ENCODE results near the gene PCDHGA1.
"Not testable (repeated sequence)": the region's sequence is repeated elsewhere in the genome, so short reads cannot be mapped to it uniquely, and the experiment has no call there.

The PCDHGA1 gene

DNA sequence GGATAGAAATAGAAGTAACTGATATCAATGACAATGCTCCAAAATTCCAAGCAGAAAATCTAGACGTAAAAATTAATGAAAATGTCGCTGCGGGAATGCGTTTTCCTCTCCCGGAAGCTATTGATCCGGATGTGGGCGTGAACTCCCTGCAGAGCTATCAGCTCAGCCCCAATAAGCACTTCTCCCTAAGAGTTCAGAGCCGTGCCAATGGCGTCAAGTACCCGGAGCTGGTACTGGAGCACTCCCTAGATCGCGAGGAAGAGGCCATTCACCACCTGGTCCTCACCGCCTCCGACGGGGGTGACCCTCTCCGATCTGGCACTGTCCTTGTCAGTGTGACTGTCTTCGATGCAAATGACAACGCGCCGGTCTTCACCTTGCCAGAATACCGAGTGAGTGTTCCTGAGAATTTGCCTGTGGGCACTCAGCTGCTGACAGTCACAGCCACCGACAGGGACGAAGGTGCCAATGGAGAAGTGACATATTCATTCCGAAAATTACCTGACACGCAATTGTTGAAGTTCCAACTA is 83.3 kb downstream of the PCDHGA1 start:
- DNase-seq: no peak

DNA sequence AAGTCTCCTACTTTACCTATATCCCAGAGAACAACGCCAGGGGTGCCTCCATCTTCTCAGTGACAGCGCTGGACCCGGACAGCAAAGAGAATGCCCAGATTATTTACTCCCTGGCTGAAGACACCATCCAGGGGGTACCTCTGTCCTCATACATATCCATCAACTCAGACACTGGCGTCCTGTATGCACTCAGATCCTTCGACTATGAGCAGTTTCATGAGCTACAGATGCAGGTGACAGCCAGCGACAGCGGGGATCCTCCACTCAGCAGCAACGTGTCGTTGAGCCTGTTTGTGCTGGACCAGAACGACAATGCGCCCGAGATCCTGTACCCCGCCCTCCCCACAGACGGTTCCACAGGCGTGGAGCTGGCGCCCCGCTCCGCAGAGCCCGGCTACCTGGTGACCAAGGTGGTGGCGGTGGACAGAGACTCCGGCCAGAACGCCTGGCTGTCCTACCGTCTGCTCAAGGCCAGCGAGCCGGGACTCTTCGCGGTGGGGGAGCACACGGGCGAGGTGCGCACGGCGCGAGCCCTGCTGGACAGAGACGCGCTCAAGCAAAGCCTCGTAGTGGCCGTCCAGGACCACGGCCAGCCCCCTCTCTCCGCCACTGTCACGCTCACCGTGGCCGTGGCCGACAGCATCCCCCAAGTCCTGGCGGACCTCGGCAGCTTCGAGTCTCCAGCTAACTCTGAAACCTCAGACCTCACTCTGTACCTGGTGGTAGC is 84.4 kb downstream of the PCDHGA1 start:
- DNase-seq: not testable (repeated sequence)

DNA sequence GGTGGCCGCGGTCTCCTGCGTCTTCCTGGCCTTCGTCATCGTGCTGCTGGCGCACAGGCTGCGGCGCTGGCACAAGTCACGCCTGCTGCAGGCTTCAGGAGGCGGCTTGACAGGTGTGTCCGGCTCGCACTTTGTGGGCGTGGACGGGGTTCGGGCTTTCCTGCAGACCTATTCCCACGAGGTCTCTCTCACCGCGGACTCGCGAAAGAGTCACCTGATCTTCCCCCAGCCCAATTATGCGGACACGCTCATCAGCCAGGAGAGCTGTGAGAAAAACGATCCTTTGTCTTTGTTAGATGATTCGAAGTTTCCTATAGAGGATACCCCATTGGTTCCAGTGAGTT is 84.9 kb downstream of the PCDHGA1 start:
- not testable (repeated sequence) for DNase-seq

DNA sequence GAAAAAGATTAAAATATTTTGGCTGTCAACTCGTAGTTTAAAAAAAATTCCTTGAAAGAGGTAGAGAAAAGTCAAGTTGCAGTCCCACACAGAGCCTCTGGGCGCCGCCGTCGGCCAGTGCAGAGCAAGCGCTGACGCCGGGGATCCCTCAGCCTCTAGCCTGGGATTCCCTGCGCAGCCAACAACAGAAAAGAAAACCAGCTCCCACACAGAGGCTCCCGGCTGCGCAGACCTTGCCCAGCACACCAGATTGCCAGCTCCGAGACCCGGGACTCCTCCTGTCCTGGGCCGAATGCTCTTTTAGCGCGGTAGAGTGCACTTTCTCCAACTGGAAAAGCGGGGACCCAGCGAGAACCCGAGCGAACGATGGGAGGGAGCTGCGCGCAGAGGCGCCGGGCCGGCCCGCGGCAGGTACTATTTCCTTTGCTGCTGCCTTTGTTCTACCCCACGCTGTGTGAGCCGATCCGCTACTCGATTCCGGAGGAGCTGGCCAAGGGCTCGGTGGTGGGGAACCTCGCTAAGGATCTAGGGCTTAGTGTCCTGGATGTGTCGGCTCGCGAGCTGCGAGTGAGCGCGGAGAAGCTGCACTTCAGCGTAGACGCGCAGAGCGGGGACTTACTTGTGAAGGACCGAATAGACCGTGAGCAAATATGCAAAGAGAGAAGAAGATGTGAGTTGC is 87.3 kb downstream of the PCDHGA1 start, which contains the start of gene PCDHGB7:
TSS of gene PCDHGB7 (plus strand) at position 184 of the 679 bp plus-strand sequence. CDS start at position 367, 183 bp downstream.
- DNase-seq: not testable (repeated sequence)

DNA sequence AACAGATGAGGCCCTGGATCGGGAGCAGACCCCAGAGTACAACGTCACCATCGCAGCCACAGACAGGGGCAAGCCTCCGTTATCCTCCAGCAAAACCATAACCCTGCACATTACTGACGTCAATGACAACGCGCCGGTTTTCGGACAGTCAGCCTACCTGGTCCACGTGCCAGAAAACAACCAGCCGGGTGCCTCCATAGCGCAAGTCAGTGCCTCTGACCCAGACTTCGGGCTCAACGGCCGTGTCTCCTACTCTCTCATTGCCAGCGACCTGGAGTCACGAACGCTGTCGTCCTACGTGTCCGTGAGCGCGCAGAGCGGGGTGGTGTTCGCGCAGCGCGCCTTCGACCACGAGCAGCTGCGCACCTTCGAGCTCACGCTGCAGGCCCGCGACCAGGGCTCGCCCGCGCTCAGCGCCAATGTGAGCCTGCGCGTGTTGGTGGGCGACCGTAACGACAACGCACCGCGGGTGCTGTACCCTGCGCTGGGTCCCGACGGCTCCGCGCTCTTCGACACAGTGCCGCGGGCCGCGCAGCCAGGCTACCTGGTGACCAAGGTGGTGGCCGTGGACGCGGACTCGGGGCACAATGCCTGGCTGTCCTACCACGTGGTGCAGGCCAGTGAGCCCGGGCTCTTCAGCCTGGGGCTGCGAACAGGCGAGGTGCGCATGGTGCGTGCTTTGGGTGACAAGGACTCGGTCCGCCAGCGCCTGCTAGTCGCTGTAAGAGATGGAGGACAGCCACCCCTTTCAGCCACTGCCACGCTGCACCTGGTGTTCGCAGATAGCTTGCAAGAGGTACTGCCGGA is 89.0 kb downstream of the PCDHGA1 start:
- no peak for DNase-seq

DNA sequence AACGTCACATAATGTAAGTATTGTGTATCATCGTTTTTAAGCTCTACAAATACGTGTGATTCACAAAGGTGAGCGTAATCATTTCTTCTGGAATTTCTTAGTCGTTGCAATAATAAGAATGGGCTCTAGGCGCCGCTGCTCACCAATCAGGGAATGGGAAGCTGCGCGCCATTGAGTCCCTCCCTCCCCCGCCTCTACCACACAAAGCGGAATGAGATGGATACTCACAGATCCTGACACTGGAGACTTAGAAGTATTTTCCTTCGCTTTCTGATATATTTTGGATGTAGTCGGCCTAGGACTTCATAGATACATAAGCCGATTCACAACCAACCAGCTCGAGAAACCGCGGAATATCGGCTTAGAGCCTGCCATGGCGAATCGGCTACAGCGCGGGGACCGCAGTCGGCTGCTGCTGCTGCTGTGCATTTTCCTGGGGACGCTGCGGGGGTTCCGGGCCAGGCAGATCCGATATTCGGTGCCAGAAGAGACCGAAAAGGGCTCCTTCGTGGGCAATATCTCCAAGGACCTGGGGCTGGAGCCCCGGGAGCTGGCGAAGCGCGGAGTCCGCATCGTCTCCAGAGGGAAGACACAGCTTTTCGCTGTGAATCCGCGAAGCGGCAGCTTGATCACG is 90.7 kb downstream of the PCDHGA1 start, which contains the start of gene PCDHGA11:
TSS of gene PCDHGA11 (plus strand) at position 197 of the 634 bp plus-strand sequence. CDS start at position 374, 177 bp downstream.
- no peak for DNase-seq

DNA sequence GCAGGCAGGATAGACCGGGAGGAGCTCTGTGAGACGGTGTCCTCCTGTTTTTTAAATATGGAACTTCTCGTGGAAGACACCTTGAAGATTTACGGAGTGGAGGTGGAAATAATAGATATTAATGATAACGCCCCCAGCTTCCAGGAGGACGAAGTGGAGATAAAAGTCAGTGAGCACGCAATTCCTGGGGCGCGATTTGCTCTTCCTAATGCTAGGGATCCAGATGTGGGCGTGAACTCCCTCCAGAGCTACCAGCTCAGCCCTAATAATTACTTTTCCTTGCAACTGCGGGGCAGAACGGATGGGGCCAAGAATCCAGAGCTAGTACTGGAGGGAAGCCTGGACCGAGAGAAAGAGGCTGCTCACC is 91.2 kb downstream of the PCDHGA1 start:
- DNase-seq: no peak

DNA sequence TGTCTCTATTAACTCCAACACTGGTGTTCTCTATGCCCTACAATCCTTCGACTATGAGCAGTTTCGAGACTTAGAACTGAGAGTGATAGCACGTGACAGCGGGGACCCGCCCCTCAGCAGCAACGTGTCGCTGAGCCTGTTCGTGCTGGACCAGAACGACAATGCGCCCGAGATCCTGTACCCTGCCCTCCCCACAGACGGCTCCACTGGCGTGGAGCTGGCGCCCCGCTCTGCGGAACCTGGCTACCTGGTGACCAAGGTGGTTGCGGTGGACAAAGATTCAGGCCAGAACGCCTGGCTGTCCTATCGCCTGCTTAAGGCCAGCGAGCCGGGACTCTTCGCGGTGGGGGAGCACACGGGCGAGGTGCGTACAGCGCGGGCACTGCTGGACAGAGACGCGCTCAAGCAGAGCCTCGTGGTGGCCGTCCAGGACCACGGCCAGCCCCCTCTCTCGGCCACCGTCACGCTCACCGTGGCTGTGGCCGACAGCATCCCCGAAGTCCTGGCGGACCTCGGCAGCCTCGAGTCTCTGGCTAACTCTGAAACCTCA is 92.5 kb downstream of the PCDHGA1 start:
- no peak for DNase-seq

DNA sequence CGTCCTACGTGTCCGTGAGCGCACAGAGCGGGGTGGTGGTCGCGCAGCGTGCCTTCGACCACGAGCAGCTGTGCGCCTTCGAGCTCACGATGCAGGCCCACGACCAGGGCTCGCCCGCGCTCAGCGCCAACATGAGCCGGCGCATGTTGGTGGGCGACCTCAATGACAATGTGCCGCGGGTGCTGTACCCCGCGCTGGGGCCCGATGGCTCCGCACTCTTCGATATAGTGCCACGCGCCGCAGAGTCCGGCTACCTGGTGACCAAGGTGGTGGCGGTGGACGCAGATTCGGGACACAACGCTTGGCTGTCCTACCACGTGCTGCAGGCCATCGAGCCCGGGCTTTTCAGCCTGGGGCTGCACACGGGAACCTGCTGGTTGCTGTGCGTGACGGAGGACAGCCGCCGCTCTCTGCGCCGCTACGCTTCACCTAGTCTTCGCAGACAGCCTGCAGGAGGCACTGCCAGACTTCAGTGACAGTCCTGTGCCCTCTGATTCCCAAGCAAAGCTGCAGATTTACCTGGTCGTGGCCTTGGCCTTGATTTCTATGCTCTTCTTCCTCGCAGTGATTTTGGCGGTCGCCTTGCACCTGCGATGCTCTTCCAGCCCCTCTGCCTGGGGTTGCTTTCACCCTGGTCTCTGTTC is 97.6 kb downstream of the PCDHGA1 start:
- no peak for DNase-seq

DNA sequence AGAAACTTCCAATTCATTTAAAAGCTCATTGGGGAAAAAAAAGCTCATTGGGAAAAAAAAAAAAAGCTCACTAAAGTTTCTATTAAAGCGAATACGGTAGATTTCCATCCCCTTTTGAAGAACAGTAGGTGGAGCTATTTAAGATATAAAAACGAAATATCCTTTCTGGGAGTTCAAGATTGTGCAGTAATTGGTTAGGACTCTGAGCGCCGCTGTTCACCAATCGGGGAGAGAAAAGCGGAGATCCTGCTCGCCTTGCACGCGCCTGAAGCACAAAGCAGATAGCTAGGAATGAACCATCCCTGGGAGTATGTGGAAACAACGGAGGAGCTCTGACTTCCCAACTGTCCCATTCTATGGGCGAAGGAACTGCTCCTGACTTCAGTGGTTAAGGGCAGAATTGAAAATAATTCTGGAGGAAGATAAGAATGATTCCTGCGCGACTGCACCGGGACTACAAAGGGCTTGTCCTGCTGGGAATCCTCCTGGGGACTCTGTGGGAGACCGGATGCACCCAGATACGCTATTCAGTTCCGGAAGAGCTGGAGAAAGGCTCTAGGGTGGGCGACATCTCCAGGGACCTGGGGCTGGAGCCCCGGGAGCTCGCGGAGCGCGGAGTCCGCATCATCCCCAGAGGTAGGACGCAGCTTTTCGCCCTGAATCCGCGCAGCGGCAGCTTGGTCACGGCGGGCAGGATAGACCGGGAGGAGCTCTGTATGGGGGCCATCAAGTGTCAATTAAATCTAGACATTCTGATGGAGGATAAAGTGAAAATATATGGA is 100.2 kb downstream of the PCDHGA1 start, which contains the start of gene PCDHGA12:
TSS of gene PCDHGA12 (plus strand) at position 176 of the 782 bp plus-strand sequence. CDS start at position 429, 253 bp downstream.
- no peak for DNase-seq

DNA sequence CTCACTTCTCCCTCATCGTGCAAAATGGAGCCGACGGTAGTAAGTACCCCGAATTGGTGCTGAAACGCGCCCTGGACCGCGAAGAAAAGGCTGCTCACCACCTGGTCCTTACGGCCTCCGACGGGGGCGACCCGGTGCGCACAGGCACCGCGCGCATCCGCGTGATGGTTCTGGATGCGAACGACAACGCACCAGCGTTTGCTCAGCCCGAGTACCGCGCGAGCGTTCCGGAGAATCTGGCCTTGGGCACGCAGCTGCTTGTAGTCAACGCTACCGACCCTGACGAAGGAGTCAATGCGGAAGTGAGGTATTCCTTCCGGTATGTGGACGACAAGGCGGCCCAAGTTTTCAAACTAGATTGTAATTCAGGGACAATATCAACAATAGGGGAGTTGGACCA is 101.0 kb downstream of the PCDHGA1 start:
- no peak for DNase-seq

DNA sequence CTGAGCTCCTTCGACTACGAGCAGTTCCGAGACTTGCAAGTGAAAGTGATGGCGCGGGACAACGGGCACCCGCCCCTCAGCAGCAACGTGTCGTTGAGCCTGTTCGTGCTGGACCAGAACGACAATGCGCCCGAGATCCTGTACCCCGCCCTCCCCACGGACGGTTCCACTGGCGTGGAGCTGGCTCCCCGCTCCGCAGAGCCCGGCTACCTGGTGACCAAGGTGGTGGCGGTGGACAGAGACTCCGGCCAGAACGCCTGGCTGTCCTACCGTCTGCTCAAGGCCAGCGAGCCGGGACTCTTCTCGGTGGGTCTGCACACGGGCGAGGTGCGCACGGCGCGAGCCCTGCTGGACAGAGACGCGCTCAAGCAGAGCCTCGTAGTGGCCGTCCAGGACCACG is 102.0 kb downstream of the PCDHGA1 start:
- DNase-seq: not testable (repeated sequence)

DNA sequence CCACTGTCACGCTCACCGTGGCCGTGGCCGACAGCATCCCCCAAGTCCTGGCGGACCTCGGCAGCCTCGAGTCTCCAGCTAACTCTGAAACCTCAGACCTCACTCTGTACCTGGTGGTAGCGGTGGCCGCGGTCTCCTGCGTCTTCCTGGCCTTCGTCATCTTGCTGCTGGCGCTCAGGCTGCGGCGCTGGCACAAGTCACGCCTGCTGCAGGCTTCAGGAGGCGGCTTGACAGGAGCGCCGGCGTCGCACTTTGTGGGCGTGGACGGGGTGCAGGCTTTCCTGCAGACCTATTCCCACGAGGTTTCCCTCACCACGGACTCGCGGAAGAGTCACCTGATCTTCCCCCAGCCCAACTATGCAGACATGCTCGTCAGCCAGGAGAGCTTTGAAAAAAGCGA is 102.4 kb downstream of the PCDHGA1 start:
- not testable (repeated sequence) for DNase-seq

DNA sequence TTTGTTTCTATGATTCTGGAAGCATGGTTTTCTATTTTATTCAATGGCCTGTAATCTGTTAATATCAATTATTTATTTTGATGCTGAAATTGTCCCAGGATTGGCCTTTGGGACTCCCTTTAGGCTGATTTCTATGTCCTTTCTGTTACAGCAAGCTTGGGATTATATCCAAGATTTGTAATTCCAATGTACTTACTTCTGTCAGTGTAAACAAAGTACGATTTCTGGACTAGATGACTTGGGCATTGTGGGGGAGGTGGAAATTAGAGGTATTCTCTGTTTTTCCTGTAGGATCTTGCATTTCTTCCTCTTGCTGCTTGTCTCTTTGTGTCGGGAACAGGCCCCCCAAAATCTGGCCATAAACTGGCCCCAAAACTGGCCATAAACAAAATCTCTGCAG is 103.7 kb downstream of the PCDHGA1 start:
- no peak for DNase-seq

DNA sequence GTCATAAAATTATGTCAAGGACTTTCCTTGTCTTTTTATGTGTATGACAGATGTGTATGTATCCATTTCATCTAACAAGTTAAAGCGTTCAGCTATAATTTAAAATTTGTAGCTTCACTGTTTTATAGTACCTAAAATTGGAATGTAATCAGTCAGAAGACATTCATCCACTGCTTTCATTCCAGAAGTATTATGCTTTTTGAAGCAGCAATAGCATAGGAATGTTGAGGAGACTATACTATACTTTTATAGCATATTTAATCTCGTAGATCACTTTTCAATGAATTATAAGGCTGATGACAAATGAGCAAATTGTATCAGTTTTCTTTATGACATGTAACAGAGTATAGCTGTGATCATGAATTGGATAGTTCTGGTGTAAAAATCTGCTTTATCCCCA is 106.9 kb downstream of the PCDHGA1 start:
- no peak for DNase-seq

DNA sequence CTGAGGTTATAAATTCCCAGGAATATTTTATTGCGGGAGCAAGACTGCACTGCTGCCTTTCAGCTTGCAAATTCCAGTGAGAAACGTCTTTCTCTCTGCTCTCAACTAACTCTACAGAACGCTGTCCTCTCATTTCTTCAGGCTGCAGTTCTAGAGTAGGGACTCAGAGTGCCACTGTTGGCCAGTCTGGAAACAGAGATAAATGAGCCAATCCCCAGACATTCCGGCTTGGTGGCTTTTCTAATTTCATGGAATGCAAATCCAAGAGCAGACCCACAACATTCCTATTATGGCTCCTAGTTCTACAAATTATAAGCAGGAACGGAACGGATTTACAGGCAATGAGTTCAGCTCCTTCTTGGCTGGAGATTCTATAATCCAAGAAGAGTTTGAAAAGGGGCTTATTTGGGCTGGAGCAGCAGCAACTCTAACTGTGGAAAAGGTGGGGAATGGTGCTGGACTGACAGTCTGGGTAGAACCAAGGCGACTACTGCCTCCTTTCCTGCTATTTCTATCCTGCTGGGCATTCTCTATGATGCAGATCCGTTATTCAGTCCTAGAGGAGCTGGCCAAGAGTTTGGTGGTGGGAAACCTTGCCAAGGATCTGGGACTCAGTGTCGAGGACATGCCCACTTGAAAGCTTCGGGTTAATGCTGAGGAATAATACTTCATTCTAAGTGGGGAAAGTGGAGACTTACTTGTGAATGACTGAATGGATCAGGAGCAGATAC is 109.3 kb downstream of the PCDHGA1 start:
- no peak for DNase-seq

DNA sequence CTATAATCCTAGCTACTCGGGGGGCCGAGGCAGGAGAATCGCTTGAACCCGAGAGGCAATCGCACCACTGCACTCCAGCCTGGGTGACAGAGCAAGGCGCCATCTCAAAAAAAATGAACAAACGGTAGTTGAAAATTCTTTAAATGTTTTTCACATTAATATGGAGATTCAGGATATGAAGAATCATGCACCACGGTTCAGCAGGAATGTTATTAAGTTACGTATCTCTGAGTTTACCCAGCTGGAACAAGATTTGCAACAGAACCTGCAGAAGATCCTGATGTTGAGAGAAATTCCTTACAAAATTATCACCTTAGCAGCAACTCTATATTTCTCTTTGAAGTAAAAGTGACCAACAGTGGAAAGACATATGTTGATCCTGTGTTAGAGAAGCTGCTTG is 110.0 kb downstream of the PCDHGA1 start:
- no peak for DNase-seq

DNA sequence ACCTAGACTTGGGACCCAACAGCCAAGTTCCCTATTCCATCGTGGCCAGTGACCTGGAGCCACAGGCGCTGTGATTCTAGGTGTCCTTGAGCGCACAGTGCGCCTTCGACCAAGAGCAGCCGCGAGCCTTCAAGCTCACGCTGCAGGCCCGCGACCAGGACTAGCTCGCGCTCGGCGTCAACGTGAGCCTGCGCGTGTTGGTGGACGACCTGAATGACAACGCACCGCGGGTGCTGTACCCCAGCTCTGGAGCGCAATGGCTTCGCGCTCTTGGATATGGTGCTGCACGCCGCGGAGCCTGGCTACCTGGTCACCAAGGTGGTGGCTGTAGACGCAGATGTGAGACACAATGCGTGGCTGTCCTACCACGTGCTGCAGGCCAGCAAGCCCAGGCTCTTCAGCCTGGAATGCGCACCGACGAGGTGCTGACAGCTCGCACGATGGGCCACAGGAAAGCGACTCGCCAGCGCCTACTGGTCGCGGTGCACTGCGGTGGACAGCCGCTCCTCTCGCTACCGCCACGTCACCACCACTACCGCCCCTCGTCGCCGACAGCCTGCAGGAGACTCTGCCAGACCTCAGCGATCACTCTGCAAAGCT is 111.4 kb downstream of the PCDHGA1 start:
- no peak for DNase-seq

DNA sequence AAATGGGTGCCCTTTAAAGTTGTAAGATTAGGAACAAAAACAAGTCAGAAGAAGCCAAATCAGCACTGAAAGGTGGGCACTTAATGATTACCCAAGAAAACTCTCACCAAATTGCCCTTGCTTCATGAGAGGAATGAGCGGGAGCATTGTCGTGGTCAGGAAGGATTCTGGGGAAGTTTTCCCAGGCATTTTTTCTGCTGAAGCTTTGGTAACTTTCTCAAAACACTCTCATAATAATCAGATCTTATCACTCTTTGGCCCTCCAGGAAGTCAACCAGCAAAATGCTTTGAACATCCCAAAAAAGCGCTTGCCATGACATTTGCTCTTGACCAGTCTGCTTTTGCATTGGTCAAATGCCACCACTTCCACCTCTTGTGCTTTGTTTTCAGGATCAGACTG is 135.0 kb downstream of the PCDHGA1 start:
- no peak for DNase-seq

DNA sequence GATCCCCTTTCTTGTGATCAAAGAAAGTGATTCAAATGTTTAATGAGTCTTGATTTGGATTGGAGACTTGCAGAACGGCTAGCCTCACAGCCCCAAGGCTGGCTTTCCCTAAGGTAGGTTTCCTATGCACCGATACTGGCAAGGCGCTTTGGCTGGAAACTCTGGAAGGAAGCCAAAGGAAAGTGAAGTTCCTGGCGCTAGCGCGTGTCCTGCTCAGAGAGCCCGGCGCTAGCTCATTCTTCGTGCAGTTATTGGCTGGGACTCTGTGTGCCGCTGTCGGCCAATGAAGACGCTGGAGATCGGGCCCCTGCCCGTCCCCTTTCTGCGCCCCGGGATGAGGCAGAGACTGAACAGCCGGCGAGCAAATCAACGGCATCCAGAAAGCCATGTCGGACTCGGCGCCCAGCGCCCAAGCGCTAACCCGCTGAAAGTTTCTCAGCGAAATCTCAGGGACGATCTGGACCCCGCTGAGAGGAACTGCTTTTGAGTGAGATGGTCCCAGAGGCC is 145.4 kb downstream of the PCDHGA1 start, which contains the start of gene PCDHGC3:
TSS of gene PCDHGC3 (plus strand) at position 342 of the 507 bp plus-strand sequence. CDS start at position 493, 151 bp downstream.
- no peak for DNase-seq

All from SIG-M5 (cell line).